ENCODE data around the gene FES. TPM values are rescaled to one million over a fixed set of nuclear protein-coding genes. Genes with fewer than 3 reads are reported as not detected.

Gene FES
- total RNA-seq, 3 donors from 2014 or later (not counting 1 experiment from before 2014, with no cell fraction given): 35.8 to 70.3 (median 52.5) TPM

DNA sequence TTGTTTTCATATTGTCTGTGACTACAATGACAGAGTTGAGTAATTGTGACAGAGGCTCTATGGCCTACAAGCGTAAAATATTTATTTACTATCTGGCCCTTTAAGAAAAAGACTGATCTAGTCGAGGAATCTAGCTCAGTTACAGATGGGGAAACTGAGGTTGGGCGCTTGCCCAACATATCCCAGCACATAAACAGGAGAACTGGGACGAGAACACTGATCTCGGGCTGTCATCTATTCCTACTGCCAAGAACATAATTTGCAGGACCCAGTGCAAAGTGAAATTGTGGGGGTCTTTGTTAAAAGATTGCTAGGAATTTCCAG lies 1.9 kb downstream of the FES start:
- Mint-ChIP-seq H3K9me3 (no peaks in the 10 kb centered on the region), H3K27me3 (ENCODE audit: low read depth in 2 of 2) (no peaks in the 10 kb centered on the region), H3K36me3 (no peaks in the 10 kb centered on the region), H3K27ac (peak overlapping the region; percentile 85 to 86), H3K4me1 (peaks cover 17 to 40% of the 10 kb centered on the region in 2 donors), H3K4me3 (peak overlapping the region; percentile 90)
- Histone ChIP-seq H3K27me3 (ENCODE audit: control insufficient read depth, insufficient read depth, low read length) (no peaks in the 10 kb centered on the region), H3K27ac (ENCODE audit: low read length) (no peak overlapping the region), H3K4me1 (ENCODE audit: control insufficient read depth, insufficient read depth, low read length) (peaks cover 63% of the 10 kb centered on the region), H3K9me3 (ENCODE audit: control insufficient read depth, insufficient read depth, low read length) (no peaks in the 10 kb centered on the region), H3K4me3 (ENCODE audit: low read length) (no peak overlapping the region), H3K36me3 (ENCODE audit: control insufficient read depth, insufficient read depth, low read length) (peaks cover 40% of the 10 kb centered on the region)
- ATAC-seq (no peak), DNase-seq (no peak)
- TF ChIP-seq, protein P1, sequence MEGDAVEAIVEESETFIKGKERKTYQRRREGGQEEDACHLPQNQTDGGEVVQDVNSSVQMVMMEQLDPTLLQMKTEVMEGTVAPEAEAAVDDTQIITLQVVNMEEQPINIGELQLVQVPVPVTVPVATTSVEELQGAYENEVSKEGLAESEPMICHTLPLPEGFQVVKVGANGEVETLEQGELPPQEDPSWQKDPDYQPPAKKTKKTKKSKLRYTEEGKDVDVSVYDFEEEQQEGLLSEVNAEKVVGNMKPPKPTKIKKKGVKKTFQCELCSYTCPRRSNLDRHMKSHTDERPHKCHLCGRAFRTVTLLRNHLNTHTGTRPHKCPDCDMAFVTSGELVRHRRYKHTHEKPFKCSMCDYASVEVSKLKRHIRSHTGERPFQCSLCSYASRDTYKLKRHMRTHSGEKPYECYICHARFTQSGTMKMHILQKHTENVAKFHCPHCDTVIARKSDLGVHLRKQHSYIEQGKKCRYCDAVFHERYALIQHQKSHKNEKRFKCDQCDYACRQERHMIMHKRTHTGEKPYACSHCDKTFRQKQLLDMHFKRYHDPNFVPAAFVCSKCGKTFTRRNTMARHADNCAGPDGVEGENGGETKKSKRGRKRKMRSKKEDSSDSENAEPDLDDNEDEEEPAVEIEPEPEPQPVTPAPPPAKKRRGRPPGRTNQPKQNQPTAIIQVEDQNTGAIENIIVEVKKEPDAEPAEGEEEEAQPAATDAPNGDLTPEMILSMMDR (IDR thresholded peaks at IDR 0.05): peak; percentile 58
- 82% methylated on average over 3 of the region's 5 CpGs for WGBS (ENCODE audit: insufficient coverage)
- intact Hi-C loops (cut with micrococcal nuclease): loop anchor here (1.0 to 5.0 kb wide), 2 partner anchors 69 to 169 kb away; partner anchors contain the start of gene BLM

DNA sequence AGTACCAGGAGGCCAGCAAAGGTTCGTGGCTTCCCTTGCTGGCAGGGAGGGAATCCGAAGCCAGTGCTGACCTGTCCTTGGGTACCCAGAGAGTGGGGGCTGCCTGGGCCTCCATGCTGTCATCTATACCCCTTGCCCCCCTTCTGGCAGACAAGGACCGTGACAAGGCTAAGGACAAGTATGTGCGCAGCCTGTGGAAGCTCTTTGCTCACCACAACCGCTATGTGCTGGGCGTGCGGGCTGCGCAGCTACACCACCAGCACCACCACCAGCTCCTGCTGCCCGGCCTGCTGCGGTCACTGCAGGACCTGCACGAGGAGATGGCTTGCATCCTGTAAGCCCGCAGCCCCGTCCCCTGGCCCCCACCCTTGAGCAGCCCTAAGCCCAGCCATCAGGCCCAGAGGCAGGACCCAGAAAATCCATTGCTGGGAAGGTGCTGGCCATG lies 2.8 kb downstream of the FES start:
- intact Hi-C loops (cut with micrococcal nuclease): loop anchor here (5.0 kb wide), 1 partner anchor 70 kb away; no protein-coding TSS in a partner anchor
- DNase-seq (no peak), ATAC-seq (no peak)
- no peak overlapping the region for H3K4me3 Mint-ChIP-seq
- Histone ChIP-seq H3K27me3 (ENCODE audit: control insufficient read depth, insufficient read depth, low read length) (no peaks in the 10 kb centered on the region), H3K27ac (ENCODE audit: low read length) (no peak overlapping the region), H3K4me3 (ENCODE audit: low read length) (no peak overlapping the region), H3K9me3 (ENCODE audit: control insufficient read depth, insufficient read depth, low read length) (no peaks in the 10 kb centered on the region), H3K36me3 (ENCODE audit: control insufficient read depth, insufficient read depth, low read length) (peaks cover 41% of the 10 kb centered on the region), H3K4me1 (ENCODE audit: control insufficient read depth, insufficient read depth, low read length) (peaks cover 63% of the 10 kb centered on the region)
- H3K27ac Mint-ChIP-seq: no peak overlapping the region
- H3K9me3 Mint-ChIP-seq: no peaks in the 10 kb centered on the region
- H3K27me3 Mint-ChIP-seq (ENCODE audit: low read depth in 2 of 2): no peaks in the 10 kb centered on the region
- TF ChIP-seq, protein P1 (IDR thresholded peaks at IDR 0.05): no peak
- H3K4me1 Mint-ChIP-seq: peaks cover 17 to 40% of the 10 kb centered on the region in 2 donors
- 92% methylated on average over 13 of the region's 13 CpGs for WGBS (ENCODE audit: insufficient coverage)
- H3K36me3 Mint-ChIP-seq: no peaks in the 10 kb centered on the region

- intact Hi-C loops (cut with micrococcal nuclease): loop anchor here (5.0 kb wide), 1 partner anchor 72 kb away; no protein-coding TSS in a partner anchor
- Histone ChIP-seq H3K9me3 (ENCODE audit: control insufficient read depth, insufficient read depth, low read length) (no peaks in the 10 kb centered on the region), H3K4me3 (ENCODE audit: low read length) (no peak overlapping the region), H3K27ac (ENCODE audit: low read length) (no peak overlapping the region), H3K36me3 (ENCODE audit: control insufficient read depth, insufficient read depth, low read length) (peaks cover 60% of the 10 kb centered on the region), H3K27me3 (ENCODE audit: control insufficient read depth, insufficient read depth, low read length) (no peaks in the 10 kb centered on the region), H3K4me1 (ENCODE audit: control insufficient read depth, insufficient read depth, low read length) (peaks cover 43% of the 10 kb centered on the region)
- H3K4me1 Mint-ChIP-seq: peaks cover 17 to 34% of the 10 kb centered on the region in 2 donors
- TF ChIP-seq, protein P1 (IDR thresholded peaks at IDR 0.05): no peak
- H3K4me3 Mint-ChIP-seq: no peak overlapping the region
- H3K27me3 Mint-ChIP-seq (ENCODE audit: low read depth in 2 of 2): no peaks in the 10 kb centered on the region
- WGBS (ENCODE audit: insufficient coverage): 36% methylated on average over 18 of the region's 18 CpGs
- ATAC-seq: peak; percentile 30 to 58 (median 54)
- no peaks in the 10 kb centered on the region for H3K9me3 Mint-ChIP-seq
- no peaks in the 10 kb centered on the region for H3K36me3 Mint-ChIP-seq
- H3K27ac Mint-ChIP-seq: no peak overlapping the region
- peak in 1 of 2 donors; percentile 62 for DNase-seq
Observed at GRCh38 chr15:90889313-90889730, 5.0 kb downstream of the FES start.
